ENCODE measurements around the gene STAC3. TPM values are rescaled to one million over a fixed set of nuclear protein-coding genes. Genes with fewer than 3 reads are reported as not detected.

STAC3 gene
- total and polyA plus RNA-seq, 2 experiments from 2014 or later: 0.48 to 3.0 TPM

DNA sequence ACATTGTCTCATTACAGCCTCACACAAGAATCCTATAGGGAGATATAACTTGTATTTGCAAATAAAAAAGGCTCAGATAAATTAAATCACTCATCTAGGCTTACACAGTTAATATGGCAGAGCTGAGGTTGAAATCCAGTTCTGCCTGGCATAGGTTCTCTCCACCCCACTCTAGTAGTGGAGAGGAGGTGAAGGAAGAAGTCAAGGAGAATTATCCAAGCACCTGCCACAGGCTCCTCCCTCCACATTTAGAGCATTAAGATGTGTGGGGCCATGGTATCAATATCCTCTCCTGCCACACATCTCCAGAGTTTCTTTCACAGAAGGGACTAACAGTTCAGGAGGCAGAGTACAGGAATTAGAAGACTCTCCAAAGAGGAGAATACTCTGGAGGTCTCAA is 22.5 kb upstream of the STAC3 start (continued):
- TF ChIP-seq, protein P1, sequence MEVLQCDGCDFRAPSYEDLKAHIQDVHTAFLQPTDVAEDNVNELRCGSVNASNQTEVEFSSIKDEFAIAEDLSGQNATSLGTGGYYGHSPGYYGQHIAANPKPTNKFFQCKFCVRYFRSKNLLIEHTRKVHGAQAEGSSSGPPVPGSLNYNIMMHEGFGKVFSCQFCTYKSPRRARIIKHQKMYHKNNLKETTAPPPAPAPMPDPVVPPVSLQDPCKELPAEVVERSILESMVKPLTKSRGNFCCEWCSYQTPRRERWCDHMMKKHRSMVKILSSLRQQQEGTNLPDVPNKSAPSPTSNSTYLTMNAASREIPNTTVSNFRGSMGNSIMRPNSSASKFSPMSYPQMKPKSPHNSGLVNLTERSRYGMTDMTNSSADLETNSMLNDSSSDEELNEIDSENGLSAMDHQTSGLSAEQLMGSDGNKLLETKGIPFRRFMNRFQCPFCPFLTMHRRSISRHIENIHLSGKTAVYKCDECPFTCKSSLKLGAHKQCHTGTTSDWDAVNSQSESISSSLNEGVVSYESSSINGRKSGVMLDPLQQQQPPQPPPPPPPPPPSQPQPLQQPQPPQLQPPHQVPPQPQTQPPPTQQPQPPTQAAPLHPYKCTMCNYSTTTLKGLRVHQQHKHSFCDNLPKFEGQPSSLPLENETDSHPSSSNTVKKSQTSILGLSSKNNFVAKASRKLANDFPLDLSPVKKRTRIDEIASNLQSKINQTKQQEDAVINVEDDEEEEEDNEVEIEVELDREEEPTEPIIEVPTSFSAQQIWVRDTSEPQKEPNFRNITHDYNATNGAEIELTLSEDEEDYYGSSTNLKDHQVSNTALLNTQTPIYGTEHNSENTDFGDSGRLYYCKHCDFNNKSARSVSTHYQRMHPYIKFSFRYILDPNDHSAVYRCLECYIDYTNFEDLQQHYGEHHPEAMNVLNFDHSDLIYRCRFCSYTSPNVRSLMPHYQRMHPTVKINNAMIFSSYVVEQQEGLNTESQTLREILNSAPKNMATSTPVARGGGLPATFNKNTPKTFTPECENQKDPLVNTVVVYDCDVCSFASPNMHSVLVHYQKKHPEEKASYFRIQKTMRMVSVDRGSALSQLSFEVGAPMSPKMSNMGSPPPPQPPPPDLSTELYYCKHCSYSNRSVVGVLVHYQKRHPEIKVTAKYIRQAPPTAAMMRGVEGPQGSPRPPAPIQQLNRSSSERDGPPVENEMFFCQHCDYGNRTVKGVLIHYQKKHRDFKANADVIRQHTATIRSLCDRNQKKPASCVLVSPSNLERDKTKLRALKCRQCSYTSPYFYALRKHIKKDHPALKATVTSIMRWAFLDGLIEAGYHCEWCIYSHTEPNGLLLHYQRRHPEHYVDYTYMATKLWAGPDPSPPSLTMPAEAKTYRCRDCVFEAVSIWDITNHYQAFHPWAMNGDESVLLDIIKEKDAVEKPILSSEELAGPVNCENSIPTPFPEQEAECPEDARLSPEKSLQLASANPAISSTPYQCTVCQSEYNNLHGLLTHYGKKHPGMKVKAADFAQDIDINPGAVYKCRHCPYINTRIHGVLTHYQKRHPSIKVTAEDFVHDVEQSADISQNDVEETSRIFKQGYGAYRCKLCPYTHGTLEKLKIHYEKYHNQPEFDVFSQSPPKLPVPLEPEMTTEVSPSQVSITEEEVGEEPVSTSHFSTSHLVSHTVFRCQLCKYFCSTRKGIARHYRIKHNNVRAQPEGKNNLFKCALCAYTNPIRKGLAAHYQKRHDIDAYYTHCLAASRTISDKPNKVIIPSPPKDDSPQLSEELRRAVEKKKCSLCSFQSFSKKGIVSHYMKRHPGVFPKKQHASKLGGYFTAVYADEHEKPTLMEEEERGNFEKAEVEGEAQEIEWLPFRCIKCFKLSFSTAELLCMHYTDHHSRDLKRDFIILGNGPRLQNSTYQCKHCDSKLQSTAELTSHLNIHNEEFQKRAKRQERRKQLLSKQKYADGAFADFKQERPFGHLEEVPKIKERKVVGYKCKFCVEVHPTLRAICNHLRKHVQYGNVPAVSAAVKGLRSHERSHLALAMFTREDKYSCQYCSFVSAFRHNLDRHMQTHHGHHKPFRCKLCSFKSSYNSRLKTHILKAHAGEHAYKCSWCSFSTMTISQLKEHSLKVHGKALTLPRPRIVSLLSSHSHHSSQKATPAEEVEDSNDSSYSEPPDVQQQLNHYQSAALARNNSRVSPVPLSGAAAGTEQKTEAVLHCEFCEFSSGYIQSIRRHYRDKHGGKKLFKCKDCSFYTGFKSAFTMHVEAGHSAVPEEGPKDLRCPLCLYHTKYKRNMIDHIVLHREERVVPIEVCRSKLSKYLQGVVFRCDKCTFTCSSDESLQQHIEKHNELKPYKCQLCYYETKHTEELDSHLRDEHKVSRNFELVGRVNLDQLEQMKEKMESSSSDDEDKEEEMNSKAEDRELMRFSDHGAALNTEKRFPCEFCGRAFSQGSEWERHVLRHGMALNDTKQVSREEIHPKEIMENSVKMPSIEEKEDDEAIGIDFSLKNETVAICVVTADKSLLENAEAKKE (CRISPR knock-in tag; IDR thresholded peaks at IDR 0.05): no peak
- no peak for TF ChIP-seq JUNB (IDR thresholded peaks at IDR 0.05; ENCODE audit: unreplicated experiment)

DNA sequence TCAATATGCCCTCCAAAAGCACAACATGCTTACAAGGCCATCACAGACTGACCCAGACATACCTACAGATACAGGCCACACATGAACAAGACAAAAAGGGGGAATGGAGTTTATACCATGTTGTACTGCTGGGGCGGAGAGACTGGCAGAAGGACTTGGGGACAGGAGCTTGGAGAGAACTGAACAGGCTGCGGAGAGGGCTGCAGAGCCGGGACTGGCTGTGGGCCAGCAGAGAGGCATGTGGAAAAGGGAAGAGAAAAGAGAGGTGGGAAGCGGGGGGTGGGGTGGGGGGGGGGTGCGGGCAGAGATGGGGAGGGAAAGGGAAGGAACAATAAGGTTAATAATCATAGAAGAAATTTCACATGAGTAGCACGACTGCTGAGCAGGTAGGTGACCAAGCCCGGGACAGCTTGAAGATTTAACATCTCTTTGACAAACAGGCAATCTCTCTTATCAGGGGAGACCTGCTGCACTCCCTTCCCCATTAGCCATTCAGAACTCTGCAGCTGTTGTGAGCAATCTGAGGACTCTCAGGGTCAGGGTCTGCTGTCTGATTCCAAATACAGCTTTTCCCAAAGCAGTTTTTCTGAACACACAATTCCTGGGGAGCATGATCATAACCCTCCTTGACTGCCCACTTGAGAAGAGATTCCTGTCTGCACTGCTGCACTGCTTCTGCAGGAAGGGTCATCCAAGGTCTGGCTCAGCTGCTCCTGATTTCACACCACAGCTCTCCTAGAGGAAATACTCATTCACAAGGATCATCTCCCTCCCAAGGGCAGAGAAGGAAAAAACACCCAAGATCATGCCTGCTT is 21.6 kb upstream of the STAC3 start:
- Histone ChIP-seq H3K27ac (ENCODE audit: low read depth) (peak overlapping the region; percentile 53; the same call in 1 of the 2 replicates), H3K79me2 (replicated peaks; ENCODE audit: insufficient read depth) (no peaks in the 10 kb centered on the region), H3F3A (replicated peaks; ENCODE audit: low read depth) (0 out of 2 replicates have a peak, but pooled peaks cover 3% of the 10 kb centered on the region), H3K36me3 (ENCODE audit: insufficient read depth) (peaks cover 5% of the 10 kb centered on the region; the same call in 1 of the 2 replicates), H4K20me1 (replicated peaks; ENCODE audit: insufficient read depth) (no peaks in the 10 kb centered on the region), H3K27me3 (ENCODE audit: insufficient read depth) (no peaks in the 10 kb centered on the region), H3K4me3 (no peak overlapping the region), H2AFZ (no peak overlapping the region), H3K4me1 (ENCODE audit: insufficient read depth) (no peaks in the 10 kb centered on the region), H3K4me2 (no peak overlapping the region), H3K9me2 (ENCODE audit: insufficient read depth) (no peaks in the 10 kb centered on the region)
- TF ChIP-seq, protein P2, sequence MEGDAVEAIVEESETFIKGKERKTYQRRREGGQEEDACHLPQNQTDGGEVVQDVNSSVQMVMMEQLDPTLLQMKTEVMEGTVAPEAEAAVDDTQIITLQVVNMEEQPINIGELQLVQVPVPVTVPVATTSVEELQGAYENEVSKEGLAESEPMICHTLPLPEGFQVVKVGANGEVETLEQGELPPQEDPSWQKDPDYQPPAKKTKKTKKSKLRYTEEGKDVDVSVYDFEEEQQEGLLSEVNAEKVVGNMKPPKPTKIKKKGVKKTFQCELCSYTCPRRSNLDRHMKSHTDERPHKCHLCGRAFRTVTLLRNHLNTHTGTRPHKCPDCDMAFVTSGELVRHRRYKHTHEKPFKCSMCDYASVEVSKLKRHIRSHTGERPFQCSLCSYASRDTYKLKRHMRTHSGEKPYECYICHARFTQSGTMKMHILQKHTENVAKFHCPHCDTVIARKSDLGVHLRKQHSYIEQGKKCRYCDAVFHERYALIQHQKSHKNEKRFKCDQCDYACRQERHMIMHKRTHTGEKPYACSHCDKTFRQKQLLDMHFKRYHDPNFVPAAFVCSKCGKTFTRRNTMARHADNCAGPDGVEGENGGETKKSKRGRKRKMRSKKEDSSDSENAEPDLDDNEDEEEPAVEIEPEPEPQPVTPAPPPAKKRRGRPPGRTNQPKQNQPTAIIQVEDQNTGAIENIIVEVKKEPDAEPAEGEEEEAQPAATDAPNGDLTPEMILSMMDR (conservative IDR thresholded peaks at IDR 0.05; ENCODE audit: low read depth in 2 of 2): no peak
- no peak for TF ChIP-seq CREB1 (CRISPR knock-in tag; IDR thresholded peaks at IDR 0.05; ENCODE audit: low read depth)
- Mint-ChIP-seq H3K4me3 (no peak overlapping the region), H3K27me3 (ENCODE audit: insufficient read depth, low read depth, poor library complexity) (no peaks in the 10 kb centered on the region), H3K9me3 (no peaks in the 10 kb centered on the region), H3K27ac (peak overlapping the region; percentile 12; the same call in 1 of the 2 replicates), H3K36me3 (ENCODE audit: low read depth) (peaks cover 26% of the 10 kb centered on the region), H3K4me1 (peaks cover 10% of the 10 kb centered on the region; the same call in 2 of the 3 replicates)
- ATAC-seq (no peak), DNase-seq (ENCODE audit: low spot score) (no peak)

All from GM23338 (cell line).